Activated CD4-positive, CD25-positive, alpha-beta regulatory T cell treated with anti-CD3 and anti-CD28 coated beads, Interleukin-2, amount 50 U/mL, for 24 hours (primary cell): ENCODE measurements around the gene AK5.

ENCODE experiments used
- ATAC-seq, 2 donors: fragments of 150-1000 bp; cut with Tn5 transposase; one replicate each; pipeline ENCODE4 v1.10.0; 2021; ENCODE audit warnings: mild to moderate bottlenecking in 1 of 2, moderate library complexity in 1 of 2

AK5 gene

DNA sequence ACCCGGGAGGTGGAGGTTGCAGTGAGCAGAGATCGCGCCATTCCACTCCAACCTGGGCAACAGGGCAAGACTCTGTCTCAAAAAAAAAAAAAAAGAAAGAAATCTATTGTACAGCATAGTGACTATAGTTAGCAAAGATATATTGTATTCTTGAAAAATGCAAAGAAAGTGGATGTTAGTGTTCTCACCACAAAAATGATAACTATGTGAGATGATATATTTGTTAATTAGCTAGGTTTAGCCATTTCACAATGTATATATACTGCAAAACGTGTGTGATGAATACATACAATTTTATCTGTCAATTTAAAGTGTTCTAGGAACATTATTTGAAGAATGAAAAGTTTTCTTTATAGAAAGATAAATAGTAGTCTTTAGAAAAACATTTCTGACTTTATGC, 179.9 kb downstream of the AK5 start:
- no peak for ATAC-seq

GRCh38 chr1:77463216-77463615, 181.4 kb downstream of the AK5 start:
- no peak for ATAC-seq

DNA sequence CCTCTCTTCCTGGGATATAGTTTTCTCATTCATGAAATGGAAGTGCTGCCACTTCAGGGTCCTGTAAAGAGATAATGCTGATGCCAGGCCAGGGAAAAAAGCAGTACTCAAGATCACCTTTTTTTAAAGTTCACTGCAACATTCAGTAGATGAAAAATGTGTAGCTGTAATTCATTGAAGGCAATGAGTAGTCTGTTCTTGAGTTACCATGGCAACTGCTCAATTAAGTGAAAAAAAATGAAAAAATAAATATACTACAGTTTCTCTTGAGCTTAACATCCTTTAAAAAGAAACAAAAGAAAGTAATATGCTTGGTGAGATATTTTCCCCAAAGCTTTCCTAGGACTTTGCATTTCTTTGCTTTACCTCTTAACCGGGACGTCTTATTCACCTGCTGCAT, 183.3 kb downstream of the AK5 start:
- no peak for ATAC-seq

GRCh38 chr1:77465922-77466321, 184.1 kb downstream of the AK5 start:
- no peak for ATAC-seq

DNA sequence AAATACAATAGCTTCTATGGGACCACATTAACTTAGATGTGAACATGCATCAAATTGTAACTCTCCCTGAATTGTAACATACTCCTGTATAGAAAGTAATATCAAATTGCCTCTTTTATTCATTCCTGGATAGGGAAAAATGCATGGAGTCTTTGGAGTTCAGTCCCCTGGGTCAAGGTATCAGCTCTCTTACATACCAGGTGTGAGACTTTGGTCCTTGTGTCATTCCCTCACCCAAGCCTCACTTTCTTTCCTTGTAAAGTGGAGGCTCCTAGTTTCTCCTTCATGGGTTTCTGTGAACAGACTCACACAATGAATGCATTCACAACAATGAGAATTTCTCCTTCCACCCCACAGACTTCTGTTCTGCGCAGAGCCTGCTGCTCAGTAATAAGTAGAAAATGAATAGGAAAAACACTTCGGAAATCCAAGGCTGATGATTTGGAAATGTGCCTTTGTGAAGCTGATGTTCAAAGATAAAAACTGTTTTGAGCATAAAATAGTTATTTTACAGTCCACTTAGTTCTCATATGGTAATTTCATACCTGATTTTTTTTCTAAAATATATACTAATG, 185.3 kb downstream of the AK5 start:
- ATAC-seq, result no peak

DNA sequence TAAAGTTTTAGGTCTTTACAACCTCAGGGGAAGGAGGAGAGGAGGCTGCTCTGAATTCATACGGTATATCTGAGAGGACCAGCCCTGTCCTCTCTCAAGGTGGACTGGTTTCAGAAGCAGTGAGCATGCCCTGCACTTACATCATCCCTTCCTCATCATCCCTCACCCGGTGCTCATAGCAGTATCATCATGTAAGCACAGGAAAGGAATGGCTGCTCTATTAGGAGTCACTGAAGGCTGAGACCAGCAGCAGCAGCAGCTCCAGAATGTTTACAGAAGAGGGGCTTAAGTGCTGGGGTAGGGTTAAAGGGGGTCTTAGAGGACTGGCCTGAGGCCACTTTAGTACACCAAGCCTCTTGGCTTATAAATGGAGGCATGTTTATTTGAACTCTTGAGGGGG, 185.9 kb downstream of the AK5 start:
- no peak for ATAC-seq

- ATAC-seq, result no peak
Observed at GRCh38 chr1:77468257-77468948, 186.6 kb downstream of the AK5 start.

DNA sequence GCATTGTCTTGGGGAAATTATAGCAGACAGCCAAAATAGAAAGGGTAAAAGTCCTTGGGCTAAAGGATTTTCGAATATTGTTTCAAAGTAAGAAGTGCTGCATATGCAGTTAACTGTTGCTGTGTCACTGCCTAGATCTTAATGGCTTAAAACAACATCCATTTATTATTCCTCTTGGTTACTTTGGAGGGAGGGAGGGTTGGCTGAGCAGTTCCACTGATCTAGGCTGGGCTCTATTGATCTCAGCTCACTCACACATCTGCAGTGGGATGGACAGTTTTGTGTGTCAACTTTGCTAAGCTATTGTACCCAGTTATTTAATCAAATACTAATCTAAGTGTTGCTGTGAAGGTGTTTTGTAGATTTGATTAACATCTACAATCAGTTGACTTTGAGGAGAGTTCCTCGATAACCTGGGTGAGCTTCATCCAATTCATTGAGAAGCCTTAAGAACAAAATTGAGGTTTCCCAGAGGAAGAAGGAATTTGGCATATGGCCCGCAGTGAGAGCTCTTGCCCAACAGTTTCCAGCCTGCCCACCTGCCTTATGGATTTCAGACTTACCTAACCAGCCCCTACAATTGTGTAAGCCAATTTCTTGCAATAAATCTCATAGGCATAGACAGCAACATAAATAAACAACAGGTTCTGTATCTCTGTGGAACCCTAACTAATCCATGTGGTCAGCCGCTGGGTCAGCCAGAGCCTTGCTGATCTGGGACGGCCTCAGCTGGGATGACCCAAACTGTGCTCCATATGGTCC, 187.3 kb downstream of the AK5 start:
- no peak for ATAC-seq

DNA sequence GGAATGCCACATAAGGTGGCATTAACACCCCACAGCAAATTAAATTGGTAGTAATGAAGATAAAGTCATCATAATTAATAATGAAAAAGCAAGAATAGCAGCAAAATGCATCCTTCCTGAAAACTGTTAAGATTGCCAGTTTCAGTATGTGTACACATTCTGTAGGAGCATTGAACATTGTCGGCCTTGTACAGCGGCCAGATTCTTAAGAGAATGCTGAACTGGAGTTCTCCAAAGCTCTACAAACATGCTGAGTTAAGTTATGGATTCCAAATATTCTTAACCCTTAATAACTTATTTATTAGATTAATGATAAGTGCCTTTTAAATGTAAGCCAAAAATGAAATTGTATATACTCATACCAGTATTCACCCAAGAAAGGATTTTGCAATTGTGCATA, 189.9 kb downstream of the AK5 start:
- no peak for ATAC-seq

- ATAC-seq, result no peak
Observed at GRCh38 chr1:77473690-77474089, 191.9 kb downstream of the AK5 start.

GRCh38 chr1:77475641-77476040, 193.8 kb downstream of the AK5 start:
- ATAC-seq, result no peak

DNA sequence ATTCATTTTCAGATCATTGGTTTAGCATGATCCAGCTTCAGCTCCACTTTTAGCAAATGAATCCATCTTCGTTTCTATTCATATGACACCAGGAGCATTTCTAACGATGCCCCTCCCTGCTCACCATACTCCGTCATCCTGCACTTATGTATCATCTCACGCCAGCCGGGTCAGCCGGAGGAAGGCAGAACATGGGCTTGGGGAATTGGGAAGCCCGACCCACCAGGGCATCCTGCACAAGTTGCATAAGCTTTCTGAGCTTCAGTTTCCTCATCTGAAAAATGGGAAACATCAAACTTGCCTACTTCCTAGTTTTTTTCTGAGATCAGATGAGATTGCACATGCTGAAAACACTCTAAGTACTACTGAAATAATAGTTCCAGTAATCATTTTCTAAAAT, 194.7 kb downstream of the AK5 start:
- ATAC-seq, result no peak

- no peak for ATAC-seq
Observed at GRCh38 chr1:77484334-77484733, 202.5 kb downstream of the AK5 start.

DNA sequence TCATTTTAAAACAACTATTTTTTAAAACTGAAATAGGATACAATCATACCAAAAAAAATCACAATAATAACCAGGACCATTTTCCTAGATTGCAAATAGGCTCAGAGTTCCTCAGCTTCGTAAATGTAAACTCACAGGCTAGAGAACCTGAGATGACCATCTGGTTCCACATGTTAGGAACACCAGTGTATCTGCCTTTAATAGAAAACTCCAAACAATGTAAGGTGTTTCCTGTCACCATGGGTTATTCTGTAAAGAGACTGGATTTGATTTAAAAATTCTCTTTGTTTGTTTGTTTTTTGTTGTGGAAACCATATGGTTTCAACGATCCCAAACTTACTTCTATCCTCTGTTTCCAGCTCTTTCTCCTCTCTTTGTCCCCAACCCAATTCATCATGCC, 203.1 kb downstream of the AK5 start:
- no peak for ATAC-seq

GRCh38 chr1:77487631-77488030, 205.8 kb downstream of the AK5 start:
- no peak for ATAC-seq

DNA sequence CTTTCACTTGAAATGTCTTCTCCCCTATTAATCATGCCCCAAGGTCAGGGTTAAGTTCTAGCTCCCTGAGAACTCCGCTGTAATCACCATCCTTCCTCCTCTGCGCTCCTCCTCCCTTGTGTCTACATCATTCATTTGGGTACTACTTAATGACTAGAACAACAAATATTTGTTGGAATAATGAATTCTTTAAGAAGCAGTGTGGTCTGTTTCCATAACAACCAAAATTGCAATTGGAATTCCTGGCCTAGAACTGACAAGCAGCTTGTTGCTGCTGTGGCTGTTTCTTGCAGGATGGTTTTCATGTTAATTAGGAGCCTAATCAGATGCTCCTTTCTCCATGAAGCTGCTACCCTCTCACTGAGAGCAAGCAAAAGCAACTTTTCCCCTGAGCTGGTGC, 208.1 kb downstream of the AK5 start:
- no peak for ATAC-seq

DNA sequence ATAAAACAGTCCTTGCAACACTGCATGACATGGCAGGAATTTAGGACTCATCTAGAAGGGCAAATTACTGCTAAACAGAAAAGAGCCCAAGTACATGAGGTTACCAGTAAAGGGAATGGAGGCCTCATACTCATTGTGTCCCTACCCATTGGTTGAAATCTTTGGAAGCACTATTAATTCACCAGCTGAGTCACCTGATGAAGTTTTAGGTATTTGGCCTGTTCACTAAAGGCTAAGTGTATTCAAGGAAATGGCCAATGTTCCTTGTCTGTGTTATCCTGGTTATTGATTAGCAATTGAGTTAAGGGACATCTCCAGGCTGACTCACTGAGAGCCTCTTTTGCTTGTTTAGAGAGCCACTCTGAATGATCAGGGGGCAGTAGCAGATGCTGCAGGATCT, 212.2 kb downstream of the AK5 start:
- no peak for ATAC-seq

GRCh38 chr1:77498918-77499317, 217.1 kb downstream of the AK5 start:
- no peak for ATAC-seq

DNA sequence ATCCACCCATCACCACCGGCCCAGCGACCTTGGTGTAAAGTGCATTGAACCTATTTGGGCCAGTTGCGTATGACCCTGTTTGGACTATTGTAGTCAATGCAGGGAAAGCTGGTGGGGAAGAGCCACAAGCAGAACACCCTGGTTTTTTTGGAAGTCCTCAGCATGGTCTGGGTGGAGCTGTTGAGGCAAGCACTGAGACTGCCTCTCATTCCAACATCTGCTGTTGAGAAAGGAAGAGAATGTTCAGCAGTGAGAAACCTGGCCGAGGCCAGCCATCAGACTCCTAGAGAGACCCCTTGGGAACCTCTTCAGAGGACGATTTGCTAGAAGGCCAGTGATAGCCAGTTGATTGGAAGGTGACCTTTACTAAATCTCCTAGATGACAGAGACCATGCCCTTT, 217.6 kb downstream of the AK5 start:
- ATAC-seq, result no peak

- no peak for ATAC-seq
Observed at GRCh38 chr1:77504986-77505385, 223.2 kb downstream of the AK5 start.

GRCh38 chr1:77506771-77507170, 225.0 kb downstream of the AK5 start:
- ATAC-seq, result no peak

DNA sequence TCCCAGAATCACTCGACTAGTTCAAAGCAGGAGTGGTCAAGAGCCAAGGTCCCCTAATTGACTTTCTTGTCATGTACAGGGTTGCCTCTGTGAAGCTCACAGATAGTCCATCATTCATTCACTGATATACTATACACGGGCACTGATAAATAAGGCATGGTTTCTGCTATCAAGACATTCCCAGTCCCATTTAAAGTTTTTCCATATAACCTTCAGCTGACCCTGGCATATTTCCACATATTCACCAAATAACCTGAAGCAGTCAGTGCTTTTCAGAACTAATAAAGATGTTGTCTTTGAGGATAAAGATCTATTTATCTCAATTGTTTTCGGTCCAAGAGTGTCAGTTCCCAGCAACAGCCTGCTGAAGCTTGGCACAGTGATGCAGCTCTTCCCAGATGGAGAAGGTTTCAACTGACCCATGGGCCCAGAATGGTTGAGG, 227.3 kb downstream of the AK5 start:
- no peak for ATAC-seq

DNA sequence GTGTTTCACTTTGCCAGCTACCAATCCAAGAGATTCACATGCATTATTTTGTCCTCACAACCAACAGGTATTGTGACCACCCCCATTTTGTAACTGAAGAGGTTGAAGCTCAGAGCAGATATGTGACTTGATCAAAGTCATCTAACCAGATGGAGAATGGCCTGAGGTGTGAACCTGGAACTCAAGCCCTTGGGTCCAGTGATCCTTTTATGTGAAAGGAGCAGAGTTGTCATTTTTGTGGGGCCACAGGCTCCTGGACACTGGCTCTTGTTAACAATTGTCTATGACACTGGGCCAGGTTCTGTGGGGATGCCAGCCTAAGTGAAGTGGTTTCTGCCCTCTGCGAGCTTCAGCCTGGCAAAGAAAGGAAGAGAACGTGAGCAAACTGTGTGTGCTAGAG, 228.1 kb downstream of the AK5 start:
- ATAC-seq, result no peak

DNA sequence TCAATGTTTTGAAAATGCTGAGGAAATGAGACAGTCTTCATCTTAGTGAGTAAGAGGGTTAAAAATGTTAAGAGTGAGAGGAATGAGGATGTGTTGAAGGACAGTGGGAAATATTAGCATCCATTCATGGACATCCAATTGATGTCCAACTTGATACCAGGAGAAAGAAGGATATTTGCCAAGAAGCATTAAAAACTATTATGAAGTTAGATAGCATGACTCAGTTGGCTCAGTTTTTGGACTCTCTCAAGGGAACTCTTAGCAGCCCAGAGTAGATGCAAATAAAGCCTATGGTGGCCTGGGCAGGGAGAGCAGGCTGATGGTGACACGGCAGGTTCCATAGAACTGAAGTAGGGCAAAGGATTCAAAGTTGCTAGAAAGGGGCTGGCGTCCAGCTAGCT, 229.6 kb downstream of the AK5 start:
- no peak for ATAC-seq
